T-cell (primary cell): ENCODE measurements around the gene STK40. TPM values are rescaled to one million over a fixed set of nuclear protein-coding genes. Genes with fewer than 3 reads are reported as not detected.

Experiments used
- ATAC-seq, 4 experiments: fragments of 200-7000 bp in 3 of 4; fragments of 150-1000 bp in 1 of 4; cut with Tn5 transposase; replicated peaks in 1 of 4; 1 replicate in 3 of 4; 2 replicates in 1 of 4; pipeline ENCODE4 v1.10.0; 2021; ENCODE audit warnings: moderate library complexity in 3 of 4, mild to moderate bottlenecking in 2 of 4, moderate number of reproducible peaks in 1 of 4
- CTCF ChIA-PET, 2 donors: fragments of 300-600 bp; sonication (Branson Sonifier 250); formaldehyde crosslinking; loops; one replicate each; lab custom pipeline; 2022; ENCODE audit warnings: antibody characterized with exemption in 2 of 2; lab: Charles Lee
- POLR2A ChIA-PET, 2 donors: fragments of 300-600 bp; sonication (Branson Sonifier 250); formaldehyde crosslinking; loops; one replicate each; lab custom pipeline; 2022; ENCODE audit warnings: antibody characterized with exemption in 2 of 2; lab: Charles Lee
- DNase-seq, 35 experiments: peaks; one replicate each; pipeline versions ENCODE4 v3.0.0 to v3.0.0-alpha.2; 2013 to 2023
- H3K27ac ChIP-seq: one replicate; pipeline ENCODE4 v1.5.1; 2013; ENCODE audit warnings: low read length
- H3K27me3 ChIP-seq, 2 experiments: replicated peaks in 1 of 2; 1 replicate in 1 of 2; 2 replicates in 1 of 2; pipeline versions ENCODE4 v1.6.1 to v1.7.0; 2013; ENCODE audit warnings: low read length in 1 of 2, mixed read lengths in 1 of 2; ENCODE audit not compliant: control insufficient read depth in 2 of 2, insufficient read depth in 2 of 2; ENCODE audit errors: extremely low read depth in 1 of 2
- H3K36me3 ChIP-seq, 2 donors: 1 replicate in 1 of 2; 2 replicates in 1 of 2; pipeline versions ENCODE4 v1.6.1 to v1.7.0; 2013; ENCODE audit warnings: low read length in 1 of 2; ENCODE audit not compliant: control insufficient read depth in 2 of 2, insufficient read depth in 1 of 2; ENCODE audit errors: extremely low read depth in 1 of 2
- H3K4me1 ChIP-seq, 2 experiments: 1 replicate in 1 of 2; 2 replicates in 1 of 2; pipeline versions ENCODE4 v1.6.1 to v1.7.0; 2013; ENCODE audit warnings: low read length in 2 of 2, mixed read lengths in 1 of 2; ENCODE audit not compliant: insufficient read depth in 2 of 2, control insufficient read depth in 1 of 2; ENCODE audit errors: extremely low read depth in 1 of 2
- H3K4me3 ChIP-seq, 2 donors: 1 replicate in 1 of 2; 2 replicates in 1 of 2; pipeline versions ENCODE4 v1.5.1 to v1.7.0; 2013; ENCODE audit warnings: mild to moderate bottlenecking in 2 of 2, low read length in 1 of 2, moderate library complexity in 1 of 2; ENCODE audit not compliant: control insufficient read depth in 1 of 2; ENCODE audit errors: extremely low read depth in 1 of 2
- H3K9me3 ChIP-seq: 2 replicates; pipeline ENCODE4 v1.7.0; 2013
- H3K27ac Mint-ChIP-seq, 2 donors: one replicate each; pipeline ENCODE4 v1.8.0; 2020 to 2021; ENCODE audit warnings: mild to moderate bottlenecking in 2 of 2, mixed read lengths in 2 of 2
- H3K27me3 Mint-ChIP-seq, 2 donors: one replicate each; pipeline ENCODE4 v1.8.0; 2021 to 2022; ENCODE audit warnings: mixed read lengths in 2 of 2
- H3K36me3 Mint-ChIP-seq: one replicate; pipeline ENCODE4 v1.8.0; 2021; ENCODE audit warnings: mixed read lengths
- H3K4me1 Mint-ChIP-seq, 3 donors: one replicate each; pipeline ENCODE4 v1.8.0; 2020 to 2022; ENCODE audit warnings: mixed read lengths in 3 of 3, mild to moderate bottlenecking in 1 of 3
- H3K4me3 Mint-ChIP-seq, 3 donors: one replicate each; pipeline ENCODE4 v1.8.0; 2020 to 2022; ENCODE audit warnings: mild to moderate bottlenecking in 3 of 3, mixed read lengths in 3 of 3, moderate library complexity in 3 of 3
- H3K9me3 Mint-ChIP-seq, 3 donors: one replicate each; pipeline ENCODE4 v1.8.0; 2020 to 2022; ENCODE audit warnings: mixed read lengths in 3 of 3
- WGBS: methylation state at CpG from one replicate; pipeline ENCODE4 v1.1.5; 2013; ENCODE audit warnings: missing lambda C conversion rate; ENCODE audit not compliant: insufficient coverage; 5-methylcytosine and 5-hydroxymethylcytosine counted together
- total RNA-seq, 35 experiments: library from RNA in 6 of 35; stranded (reverse) in 6 of 35; fragments of 120-200 nt in 1 of 35; gene quantifications; one replicate each; pipeline versions ENCODE4 v1.2.1 to v1.2.4 and lab custom pipeline; 2013 to 2026

The STK40 gene
- total RNA-seq, 5 donors from 2014 or later (not counting 1 experiment from before 2014, with no cell fraction given): 29.6 to 71.1 (median 56.7) TPM

DNA sequence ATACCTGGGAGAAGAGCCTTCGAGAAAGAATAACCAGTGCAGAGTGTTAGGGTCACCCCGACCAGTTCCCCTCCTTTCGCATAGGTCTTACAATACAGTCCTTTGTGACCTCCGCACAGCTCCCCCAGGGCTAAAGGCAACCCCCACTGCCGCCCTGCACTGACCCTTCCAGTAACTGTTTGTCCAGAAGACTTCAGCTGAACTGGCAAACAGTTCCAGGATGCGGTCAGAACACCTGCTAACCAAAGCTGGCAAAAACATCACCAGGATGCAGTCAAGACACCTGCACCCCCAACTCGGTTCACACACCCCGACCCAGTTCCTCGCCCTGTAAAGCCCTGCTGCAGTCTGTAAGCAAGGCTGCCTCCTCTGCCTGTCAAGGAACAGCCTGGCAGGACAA is 55.9 kb downstream of the STK40 start:
- peaks cover 0 to 2% of the 10 kb centered on the region in 2 donors for H3K27me3 Mint-ChIP-seq
- Histone ChIP-seq H3K27ac (no peak overlapping the region), H3K27me3 (peaks cover 0 to 22% of the 10 kb centered on the region in 2 experiments), H3K4me3 (no peak overlapping the region), H3K36me3 (no peaks in the 10 kb centered on the region), H3K9me3 (no peaks in the 10 kb centered on the region), H3K4me1 (no peaks in the 10 kb centered on the region)
- no peak overlapping the region for H3K27ac Mint-ChIP-seq
- H3K36me3 Mint-ChIP-seq: no peaks in the 10 kb centered on the region
- ChIA-PET POLR2A (no interaction called here), CTCF (no interaction called here)
- no peak overlapping the region for H3K4me3 Mint-ChIP-seq
- peaks cover 0 to 3% (median under 1%) of the 10 kb centered on the region in 3 donors for H3K4me1 Mint-ChIP-seq
- DNase-seq: no peak
- no peaks in the 10 kb centered on the region for H3K9me3 Mint-ChIP-seq
- ATAC-seq: no peak
- 80% methylated on average over 8 of the region's 9 CpGs for WGBS

DNA sequence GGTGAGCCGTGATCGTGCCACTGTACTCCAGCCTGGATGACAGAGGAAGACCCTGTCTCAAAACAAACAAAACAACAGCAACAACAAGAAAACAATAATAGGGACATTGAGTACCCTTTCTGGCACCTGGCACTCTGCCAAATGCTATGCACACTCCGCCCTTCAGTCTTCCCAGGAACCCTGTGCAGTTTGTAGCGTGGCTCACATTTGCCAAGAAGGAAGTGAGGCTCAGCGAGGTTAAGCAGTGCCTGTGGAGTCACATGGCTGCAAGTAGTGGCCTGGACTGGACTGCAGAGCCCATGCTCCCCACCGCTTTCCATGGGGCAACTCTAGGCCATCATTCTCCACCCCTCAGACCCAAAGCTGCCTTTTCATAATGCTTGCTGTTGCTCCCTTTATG is 57.0 kb downstream of the STK40 start:
- POLR2A ChIA-PET: no interaction called here

DNA sequence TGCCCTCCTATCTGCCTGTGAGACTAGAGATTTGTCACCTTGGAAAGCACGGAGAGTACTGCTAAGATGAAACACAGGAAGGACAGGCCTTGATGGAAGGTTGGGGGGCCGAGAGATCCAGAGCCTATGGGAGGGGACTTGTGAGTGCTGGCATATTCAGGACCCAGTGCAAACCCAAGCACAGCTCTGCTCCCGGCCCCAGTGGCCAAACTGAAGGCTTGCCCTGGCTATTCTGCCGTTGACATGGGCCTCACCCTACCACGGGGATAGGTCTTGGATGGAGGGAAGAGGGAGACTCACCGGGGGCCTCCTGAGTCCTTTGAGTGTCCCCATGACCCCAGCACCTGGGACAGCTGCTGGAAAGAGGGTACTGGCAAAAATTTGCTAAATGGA is 57.6 kb downstream of the STK40 start:
- H3K4me1 ChIP-seq: peaks cover 7 to 11% of the 10 kb centered on the region in 2 experiments
- no peaks in the 10 kb centered on the region for H3K9me3 ChIP-seq
- peaks cover 0 to 2% of the 10 kb centered on the region in 2 donors for H3K27me3 Mint-ChIP-seq
- DNase-seq (no peak), ATAC-seq (no peak)
- H3K36me3 Mint-ChIP-seq: no peaks in the 10 kb centered on the region
- no peaks in the 10 kb centered on the region for H3K9me3 Mint-ChIP-seq
- H3K4me1 Mint-ChIP-seq: peaks cover 9 to 14% (median 12%) of the 10 kb centered on the region in 3 donors
- no peak overlapping the region for H3K27ac ChIP-seq
- CTCF ChIA-PET: no interaction called here
- H3K27ac Mint-ChIP-seq: no peak overlapping the region
- no peak overlapping the region for H3K4me3 Mint-ChIP-seq
- H3K4me3 ChIP-seq: no peak overlapping the region
- 81% methylated on average over 3 of the region's 6 CpGs for WGBS
- POLR2A ChIA-PET: no interaction called here
- no peaks in the 10 kb centered on the region for H3K36me3 ChIP-seq
- peaks cover 0 to 26% of the 10 kb centered on the region in 2 experiments for H3K27me3 ChIP-seq

More for the DNA sequence above, 57.0 kb downstream of the STK40 start:
- Mint-ChIP-seq H3K4me1 (peaks cover 8 to 13% (median 12%) of the 10 kb centered on the region in 3 donors), H3K27ac (no peak overlapping the region), H3K4me3 (no peak overlapping the region), H3K36me3 (no peaks in the 10 kb centered on the region), H3K27me3 (peaks cover 0 to 2% of the 10 kb centered on the region in 2 donors), H3K9me3 (no peaks in the 10 kb centered on the region)
- WGBS: 71% methylated on average over 2 of the region's 6 CpGs
- CTCF ChIA-PET: no interaction called here
- H3K9me3 ChIP-seq: no peaks in the 10 kb centered on the region
- no peak for DNase-seq
- no peak overlapping the region for H3K4me3 ChIP-seq
- no peak overlapping the region for H3K27ac ChIP-seq
- H3K4me1 ChIP-seq: peaks cover 6 to 10% of the 10 kb centered on the region in 2 experiments
- ATAC-seq: no peak
- H3K27me3 ChIP-seq: peaks cover 0 to 25% of the 10 kb centered on the region in 2 experiments
- H3K36me3 ChIP-seq: no peaks in the 10 kb centered on the region

DNA sequence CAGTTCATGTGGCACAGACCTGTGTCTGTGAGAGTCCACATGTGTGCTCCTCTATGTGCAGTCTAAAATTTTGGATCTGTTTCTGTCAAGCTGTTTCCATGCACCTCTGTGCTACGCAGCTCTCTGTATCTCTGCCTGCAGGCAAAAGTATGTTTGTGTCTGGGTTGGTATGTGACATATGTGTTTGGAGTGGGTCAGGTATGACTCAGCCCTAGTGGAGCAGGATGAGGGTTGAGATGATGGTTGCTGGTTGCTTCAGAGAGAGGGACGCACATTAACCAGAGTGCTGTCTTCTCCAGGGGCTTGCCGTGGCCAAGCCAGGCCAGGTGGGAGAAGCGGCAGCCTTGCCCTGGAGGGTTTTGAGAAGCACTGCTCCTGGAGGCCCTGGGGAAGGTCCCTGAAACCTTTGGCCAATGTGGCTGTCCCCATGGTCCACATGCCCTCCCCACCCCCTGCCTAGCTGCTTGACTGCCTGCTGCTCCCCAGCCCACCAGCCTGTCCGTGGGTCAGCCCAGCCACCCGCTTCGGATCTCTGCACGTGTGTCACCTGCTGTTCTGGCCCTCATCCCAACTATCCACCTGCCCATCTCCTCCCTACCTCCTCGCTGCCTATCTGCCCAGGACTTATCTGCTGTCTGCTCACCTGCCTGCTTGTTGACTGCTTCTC is 58.2 kb downstream of the STK40 start:
- peaks cover 12 to 17% (median 12%) of the 10 kb centered on the region in 3 donors for H3K4me1 Mint-ChIP-seq
- no peak overlapping the region for H3K27ac ChIP-seq
- WGBS: 81% methylated on average over 9 of the region's 9 CpGs
- ChIA-PET POLR2A (no interaction called here), CTCF (no interaction called here)
- H3K4me1 ChIP-seq: peaks cover 7 to 16% of the 10 kb centered on the region in 2 experiments
- H3K9me3 Mint-ChIP-seq: no peaks in the 10 kb centered on the region
- no peak overlapping the region for H3K27ac Mint-ChIP-seq
- no peak overlapping the region for H3K4me3 Mint-ChIP-seq
- no peaks in the 10 kb centered on the region for H3K36me3 ChIP-seq
- H3K27me3 Mint-ChIP-seq: peaks cover 0 to 2% of the 10 kb centered on the region in 2 donors
- no peaks in the 10 kb centered on the region for H3K9me3 ChIP-seq
- DNase-seq (no peak), ATAC-seq (no peak)
- no peaks in the 10 kb centered on the region for H3K36me3 Mint-ChIP-seq
- H3K27me3 ChIP-seq: peaks cover 0 to 26% of the 10 kb centered on the region in 2 experiments
- no peak overlapping the region for H3K4me3 ChIP-seq

DNA sequence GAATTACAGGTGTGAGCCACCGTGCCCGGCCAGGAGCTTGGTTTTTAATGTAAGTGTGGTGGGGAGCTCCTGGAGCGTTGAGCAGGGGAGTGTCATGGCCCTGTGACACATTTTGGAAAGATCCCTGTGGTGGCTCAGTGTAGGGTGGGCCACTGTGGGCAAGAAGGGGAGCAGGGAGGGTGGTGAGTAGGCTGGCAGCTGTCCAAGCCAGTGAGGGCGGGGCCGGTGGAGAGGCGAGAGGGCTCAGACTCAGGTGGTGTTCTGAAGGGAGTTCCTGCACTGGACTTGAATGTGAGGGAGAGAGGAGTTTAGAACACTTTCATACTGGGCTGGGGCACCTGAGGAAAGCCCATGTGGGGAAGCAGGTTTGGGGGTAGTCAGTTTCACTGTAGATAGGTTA is 59.2 kb downstream of the STK40 start:
- Histone ChIP-seq H3K27me3 (peaks cover 0 to 26% of the 10 kb centered on the region in 2 experiments), H3K27ac (no peak overlapping the region), H3K36me3 (no peaks in the 10 kb centered on the region), H3K9me3 (no peaks in the 10 kb centered on the region), H3K4me3 (no peak overlapping the region), H3K4me1 (peaks cover 7 to 23% of the 10 kb centered on the region in 2 experiments)
- Mint-ChIP-seq H3K36me3 (no peaks in the 10 kb centered on the region), H3K4me1 (peaks cover 16 to 22% (median 17%) of the 10 kb centered on the region in 3 donors), H3K27ac (no peak overlapping the region), H3K27me3 (peaks cover 0 to 2% of the 10 kb centered on the region in 2 donors), H3K9me3 (no peaks in the 10 kb centered on the region), H3K4me3 (no peak overlapping the region)
- ChIA-PET POLR2A (no interaction called here), CTCF (interaction anchor here in 1 of 2 donors (0.5 to 0.8 kb wide), 2 partner anchors 31 to 192 kb away, joined by 3 to 7 read pairs; no protein-coding TSS in a partner anchor)
- WGBS: 78% methylated on average over 3 of the region's 6 CpGs
- ATAC-seq (no peak), DNase-seq (no peak)

DNA sequence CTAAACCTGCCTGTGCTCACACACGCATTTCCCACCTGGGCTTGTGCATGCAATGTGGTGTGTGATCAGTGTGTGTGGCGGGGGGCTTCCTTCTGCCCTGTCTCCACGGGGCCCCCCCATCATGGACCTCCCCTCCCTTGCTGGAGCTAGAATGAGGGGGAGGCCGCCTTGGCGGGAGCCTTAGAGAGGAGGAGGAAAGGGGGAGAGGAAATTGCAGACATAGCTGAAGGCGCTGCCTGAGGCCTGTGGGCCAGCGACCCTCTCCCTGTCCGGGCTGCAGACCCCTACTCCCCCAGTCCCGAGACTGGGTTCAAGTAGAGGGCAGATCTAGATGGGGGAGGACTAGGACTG is 61.4 kb downstream of the STK40 start:
- ATAC-seq (no peak), DNase-seq (no peak)
- H3K9me3 ChIP-seq: no peaks in the 10 kb centered on the region
- H3K27ac Mint-ChIP-seq: peak overlapping the region in 1 of 2 donors; percentile 44
- no peaks in the 10 kb centered on the region for H3K36me3 Mint-ChIP-seq
- H3K36me3 ChIP-seq: no peaks in the 10 kb centered on the region
- no peaks in the 10 kb centered on the region for H3K9me3 Mint-ChIP-seq
- peaks cover 0 to 26% of the 10 kb centered on the region in 2 experiments for H3K27me3 ChIP-seq
- ChIA-PET CTCF (no interaction called here), POLR2A (interaction anchor here in 1 of 2 donors (0.7 kb wide), 1 partner anchor 15 kb away, joined by 3 read pairs; no protein-coding TSS in a partner anchor)
- 100% methylated on average over 1 of the region's 9 CpGs for WGBS
- peak overlapping the region; percentile 73 to 80 (median 76) for H3K4me3 Mint-ChIP-seq
- peaks cover 7 to 35% of the 10 kb centered on the region in 2 experiments for H3K4me1 ChIP-seq
- H3K4me3 ChIP-seq: peak overlapping the region in 1 of 2 donors; percentile 73
- H3K4me1 Mint-ChIP-seq: peaks cover 20 to 28% (median 25%) of the 10 kb centered on the region in 3 donors
- no peak overlapping the region for H3K27ac ChIP-seq
- peaks cover 0 to 2% of the 10 kb centered on the region in 2 donors for H3K27me3 Mint-ChIP-seq
